Fibroblast of pulmonary artery (primary cell): ENCODE data around the gene UBA7.

Source experiments
- DNase-seq: peaks from one replicate; pipeline ENCODE4 v3.0.0-alpha.2; 2010; ENCODE audit warnings: low read depth
- H3K4me3 ChIP-seq: replicated peaks from 2 replicates; pipeline ENCODE4 v1.5.1; 2011; ENCODE audit warnings: low read depth, mild to moderate bottlenecking, control low read depth, low read length, moderate library complexity
- CTCF ChIP-seq: IDR thresholded peaks from 2 replicates; pipeline ENCODE4 v1.5.1; 2011; ENCODE audit warnings: mild to moderate bottlenecking, control low read depth, low read length, inconsistent platforms; ENCODE audit errors: missing control alignments

Gene UBA7

GRCh38 chr3:49805367-49805782, 8.4 kb downstream of the UBA7 start:
- no peak for TF ChIP-seq CTCF
- peak overlapping the region; percentile 82 for H3K4me3 ChIP-seq
- peak; percentile 97 for DNase-seq

DNA sequence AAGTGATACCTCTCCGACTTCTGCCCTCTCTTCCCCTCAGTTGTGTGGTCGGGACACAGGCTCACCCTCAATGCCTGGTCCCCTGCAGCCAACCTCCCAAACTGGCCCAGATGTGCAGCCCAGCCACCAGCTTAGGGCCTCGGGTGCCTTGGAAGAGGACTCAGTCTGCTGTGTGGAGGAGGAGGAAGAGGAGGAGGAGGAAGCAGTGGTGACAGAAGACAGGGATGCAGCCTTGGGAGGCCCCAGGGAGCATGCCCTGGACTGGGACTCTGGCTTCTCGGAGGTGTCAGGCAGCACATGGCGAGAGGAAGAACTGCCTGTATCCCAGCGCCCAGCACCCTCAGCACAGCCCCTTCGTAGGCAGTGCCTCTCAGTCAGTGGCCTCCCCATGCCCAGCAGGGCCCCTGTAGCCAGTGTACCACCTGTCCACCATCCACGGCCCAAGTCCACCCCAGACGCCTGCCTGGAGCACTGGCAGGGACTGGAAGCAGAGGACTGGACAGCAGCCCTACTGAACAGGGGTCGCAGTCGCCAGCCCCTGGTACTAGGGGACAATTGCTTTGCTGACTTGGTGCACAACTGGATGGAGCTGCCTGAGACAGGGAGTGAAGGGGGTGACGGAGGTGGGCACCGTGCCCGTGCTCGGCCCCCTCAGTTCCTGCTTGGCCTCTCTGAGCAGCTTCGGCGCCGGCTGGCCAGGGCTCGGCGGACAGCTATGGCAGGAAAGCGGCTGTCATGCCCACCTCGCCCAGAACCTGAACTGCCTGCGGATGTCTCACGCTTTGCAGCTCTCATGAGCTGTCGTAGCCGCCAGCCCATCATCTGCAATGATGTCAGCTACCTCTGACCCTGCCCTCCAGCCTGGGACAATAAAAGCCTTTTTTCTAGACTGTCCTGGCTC, 9.4 kb downstream of the UBA7 start:
- peak overlapping the region; percentile 82 for H3K4me3 ChIP-seq
- TF ChIP-seq CTCF = no peak
- no peak for DNase-seq

GRCh38 chr3:49803465-49804140, 10.2 kb downstream of the UBA7 start:
- TF ChIP-seq CTCF = no peak
- peak; percentile 49 for DNase-seq
- H3K4me3 ChIP-seq = peak overlapping the region; percentile 82

- TF ChIP-seq CTCF = peak; percentile 84
- peak within 1 kb of the TSS; percentile 82 for H3K4me3 ChIP-seq
- peak; percentile 84 for DNase-seq
Measured at GRCh38 chr3:49802719-49803464, 10.9 kb downstream of the UBA7 start, which contains the start of gene INKA1. Gene INKA1, plus strand, starts transcription at chr3:49803261. Its CDS starts 132 bp downstream, at chr3:49803393.

DNA sequence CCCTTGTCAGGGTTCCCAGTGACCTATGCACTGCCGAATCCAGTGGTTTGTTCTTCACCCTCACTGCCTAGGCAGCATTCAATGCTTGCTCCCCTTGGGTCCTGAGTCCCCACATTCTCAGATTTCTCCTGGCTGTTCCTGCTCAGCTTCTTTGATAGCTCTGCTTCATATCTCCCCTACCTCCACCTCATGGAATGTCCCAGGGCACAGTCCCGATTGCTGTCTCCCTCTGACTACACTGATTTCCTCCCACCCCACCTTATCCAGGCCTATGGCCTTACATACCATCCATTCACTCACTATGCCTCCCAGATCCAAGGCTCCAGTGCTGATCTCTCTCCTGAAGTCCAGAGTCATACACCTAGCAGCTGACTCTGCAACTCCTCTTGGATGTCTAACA, 12.6 kb downstream of the UBA7 start:
- TF ChIP-seq CTCF = no peak
- no peak overlapping the region for H3K4me3 ChIP-seq
- DNase-seq = no peak

DNA sequence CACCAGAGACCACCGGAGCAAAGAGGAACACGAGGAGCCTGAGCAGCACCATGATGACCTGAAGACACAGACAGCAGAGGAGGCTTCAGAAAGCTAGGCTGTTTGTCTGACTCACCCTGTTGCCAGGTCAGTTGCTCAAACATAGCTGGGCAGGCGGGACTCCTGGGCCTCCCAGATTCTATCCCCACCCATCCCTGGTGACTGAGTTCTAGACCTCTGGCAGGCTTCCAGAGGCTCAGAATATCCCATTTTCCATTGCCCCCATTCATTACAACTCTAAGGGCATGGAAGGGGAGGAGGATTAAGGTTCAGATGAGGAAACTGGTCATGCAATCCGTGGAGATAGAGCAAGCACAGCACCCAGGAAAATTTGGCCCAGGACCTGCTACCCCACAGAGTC, 14.0 kb downstream of the UBA7 start, which contains the start of gene CDHR4:
Gene CDHR4, minus strand, starts transcription at position 113 of the 400 bp plus-strand sequence. Its CDS starts 61 bp downstream, at position 52.
- DNase-seq = peak; percentile 77
- no peak for TF ChIP-seq CTCF
- no peak within 1 kb of the TSS for H3K4me3 ChIP-seq
